Body of pancreas (tissue), 4 donors: ENCODE results near the gene GTF2IRD1.

ENCODE experiments used
- CTCF ChIP-seq, 7 experiments: fragments of 450-650 bp in 4 of 7; fragments of 200-600 bp in 3 of 7; sonication (generic) in 3 of 7; IDR thresholded peaks; one replicate each; pipeline ENCODE4 v1.5.1; 2016 to 2019; ENCODE audit warnings: antibody characterized with exemption in 7 of 7
- POLR2A ChIP-seq, 3 donors: fragments of 450-650 bp; IDR thresholded peaks; one replicate each; pipeline ENCODE4 v1.6.1; 2016; ENCODE audit warnings: antibody characterized with exemption in 3 of 3, mild to moderate bottlenecking in 2 of 3

GRCh38 chr7:74454925-74455288, 1.2 kb downstream of the GTF2IRD1 start:
- TF ChIP-seq CTCF (IDR thresholded peaks at IDR 0.05) (no peak), POLR2A (IDR thresholded peaks at IDR 0.05) (no peak)
